ENCODE measurements around the gene INTS15. TPM values are rescaled to one million over a fixed set of nuclear protein-coding genes. Genes with fewer than 3 reads are reported as not detected.

Gene INTS15
- polyA plus RNA-seq, 1 of the 3 experiments (the other 2 are of a cell fraction): 39.1 TPM

- CTCF ChIA-PET: interaction anchor here (0.6 kb wide), 1 partner anchor 64 kb away, joined by 3 read pairs; no protein-coding TSS in a partner anchor
- Histone ChIP-seq H3K9me2 (no peaks in the 10 kb centered on the region), H3K4me3 (ENCODE audit: low read depth in 2 of 2, low read length in 1 of 2) (no peak overlapping the region; a peak in 1 of 4 replicates), H3K4me1 (ENCODE audit: control insufficient read depth in 1 of 2, insufficient read depth in 2 of 2, low read depth in 1 of 2, low read length in 1 of 2) (no peaks in the 10 kb centered on the region), H3F3A (replicated peaks; ENCODE audit: insufficient read depth) (peaks cover 11% of the 10 kb centered on the region), H3K9ac (no peak overlapping the region), H3K27ac (ENCODE audit: low read depth in 2 of 2, low read length in 1 of 2) (no peak overlapping the region), H3K27me3 (ENCODE audit: insufficient read depth) (no peaks in the 10 kb centered on the region), H4K20me1 (ENCODE audit: insufficient read depth) (no peaks in the 10 kb centered on the region), H3K36me3 (replicated peaks in 1 of 2; ENCODE audit: control insufficient read depth in 1 of 2, insufficient read depth in 2 of 2, low read length in 1 of 2) (peaks cover 39 to 64% of the 10 kb centered on the region in 2 experiments), H3K9me3 (no peaks in the 10 kb centered on the region), H3K4me2 (no peak overlapping the region), H2AFZ (ENCODE audit: low read depth) (no peak overlapping the region), H3K79me2 (ENCODE audit: insufficient read depth) (no peaks in the 10 kb centered on the region)
- 98% methylated on average over 133 of the region's 146 CpGs for WGBS (ENCODE audit: low lambda C conversion rate)
- POLR2A ChIA-PET: no interaction called here
- peak; percentile 48 for DNase-seq
- TF ChIP-seq CHD2 (IDR thresholded peaks at IDR 0.05; ENCODE audit: low read length, partially characterized antibody) (no peak), TAF1 (IDR thresholded peaks at IDR 0.05; ENCODE audit: borderline replicate concordance, low read depth, low read length) (no peak), RCOR1 (IDR thresholded peaks at IDR 0.05; ENCODE audit: low read length) (no peak), RXRA (IDR thresholded peaks at IDR 0.05; ENCODE audit: borderline replicate concordance, low read depth) (no peak)
Measured at GRCh38 chr7:6653071-6654003, 63.5 kb downstream of the INTS15 start.

GRCh38 chr7:6654113-6654841 lies 64.5 kb downstream of the INTS15 start:
- Histone ChIP-seq H3K36me3 (replicated peaks in 1 of 2; ENCODE audit: control insufficient read depth in 1 of 2, insufficient read depth in 2 of 2, low read length in 1 of 2) (peaks cover 39 to 54% of the 10 kb centered on the region in 2 experiments), H3F3A (replicated peaks; ENCODE audit: insufficient read depth) (peaks cover 11% of the 10 kb centered on the region), H2AFZ (ENCODE audit: low read depth) (no peak overlapping the region), H4K20me1 (ENCODE audit: insufficient read depth) (no peaks in the 10 kb centered on the region), H3K9ac (no peak overlapping the region), H3K4me1 (ENCODE audit: control insufficient read depth in 1 of 2, insufficient read depth in 2 of 2, low read depth in 1 of 2, low read length in 1 of 2) (peaks cover 0 to 7% of the 10 kb centered on the region in 2 experiments; a peak in 1 of 4 replicates), H3K9me3 (no peaks in the 10 kb centered on the region), H3K27ac (ENCODE audit: low read depth in 2 of 2, low read length in 1 of 2) (no peak overlapping the region), H3K27me3 (ENCODE audit: insufficient read depth) (no peaks in the 10 kb centered on the region), H3K4me2 (no peak overlapping the region), H3K4me3 (ENCODE audit: low read depth in 2 of 2, low read length in 1 of 2) (no peak overlapping the region; a peak in 1 of 4 replicates), H3K9me2 (no peaks in the 10 kb centered on the region), H3K79me2 (ENCODE audit: insufficient read depth) (no peaks in the 10 kb centered on the region)
- POLR2A ChIA-PET: no interaction called here
- DNase-seq: no peak
- WGBS (ENCODE audit: low lambda C conversion rate): 97% methylated on average over 80 of the region's 94 CpGs
- TF ChIP-seq NFIC (IDR thresholded peaks at IDR 0.05; ENCODE audit: borderline replicate concordance): no peak
- TF ChIP-seq EP300 (IDR thresholded peaks at IDR 0.05; ENCODE audit: borderline replicate concordance in 1 of 2, low read depth in 1 of 2, low read length in 1 of 2): no peak
- no peak for TF ChIP-seq SIN3A (IDR thresholded peaks at IDR 0.05; ENCODE audit: borderline replicate concordance, low read depth, low read length)
- TF ChIP-seq FOXJ3 (CRISPR knock-in tag; IDR thresholded peaks at IDR 0.05): no peak
- no peak for TF ChIP-seq RCOR1 (IDR thresholded peaks at IDR 0.05; ENCODE audit: low read length)
- TF ChIP-seq GATA2 (CRISPR knock-in tag; IDR thresholded peaks at IDR 0.05): no peak
- no peak for TF ChIP-seq TEAD4 (IDR thresholded peaks at IDR 0.05; ENCODE audit: borderline replicate concordance, insufficient read depth)
- TF ChIP-seq ELF1 (IDR thresholded peaks at IDR 0.05): no peak
- no peak for TF ChIP-seq FOXM1 (IDR thresholded peaks at IDR 0.05; ENCODE audit: low read depth)
- TF ChIP-seq MEF2A (IDR thresholded peaks at IDR 0.05; ENCODE audit: borderline replicate concordance, low read depth): no peak
- no peak for TF ChIP-seq RAD21 (IDR thresholded peaks at IDR 0.05; ENCODE audit: low read length)
- TF ChIP-seq REST (IDR thresholded peaks at IDR 0.05; ENCODE audit: low read depth, low read length): no peak
- no peak for TF ChIP-seq SMC3 (IDR thresholded peaks at IDR 0.05; ENCODE audit: low read depth, low read length)
- TF ChIP-seq GABPA (IDR thresholded peaks at IDR 0.05; ENCODE audit: low read depth): no peak
- TF ChIP-seq USF2 (IDR thresholded peaks at IDR 0.05; ENCODE audit: borderline replicate concordance, low read depth, low read length): no peak
- CTCF ChIA-PET: no interaction called here
